HepG2 (cell line): Measurements from ENCODE around the gene MLC1. TPM values are rescaled to one million over a fixed set of nuclear protein-coding genes. Genes with fewer than 3 reads are reported as not detected.
A peak's percentile ranks its signal among the peaks of the same experiment; 100 is the strongest.

Source experiments
- ATAC-seq: fragments of 200-7000 bp; cut with Tn5 transposase; 3 replicates; pipeline ENCODE4 v1.9.1; 2020; ENCODE audit warnings: mild to moderate bottlenecking, moderate library complexity
- BruUV-seq: library from RNA; stranded (reverse); fragments of 400-500 nt; replicated peaks from 2 replicates; lab custom pipeline; 2021; lab: Mats Ljungman, UMichigan
- CTCF ChIA-PET: fragments of 300-600 bp; formaldehyde crosslinking; extraction: SDS; loops from one replicate; lab custom pipeline; 2021; ENCODE audit warnings: low total read pairs, inconsistent platforms, low intra/inter-chr PET ratio; lab: Yijun Ruan, JAX
- POLR2A ChIA-PET: fragments of 350-600 bp; sonication (Branson Sonifier 250); formaldehyde crosslinking; loops from one replicate; lab custom pipeline; 2020; ENCODE audit warnings: antibody characterized with exemption, inconsistent platforms; lab: Yijun Ruan, JAX
- DNase-seq: peaks from one replicate; pipeline ENCODE4 v3.0.0-alpha.2; 2015; ENCODE audit warnings: low spot score
- FAIRE-seq: peaks from 3 replicates; lab custom pipeline; 2011; peaks lifted over from hg19 to GRCh38; lab: Jason Lieb, UNC
- H2AFZ ChIP-seq: one replicate; pipeline ENCODE4 v1.6.1; 2011; ENCODE audit warnings: low read length, inconsistent platforms
- H3K27ac ChIP-seq: fragments of 300-600 bp; 3 replicates; pipeline ENCODE4 v1.8.0; 2011; ENCODE audit warnings: mixed run types, mild to moderate bottlenecking, mixed read lengths, low read length, inconsistent platforms; ENCODE audit not compliant: insufficient read depth; ENCODE audit errors: extremely low read length
- H3K27me3 ChIP-seq, 2 experiments: fragments of 200-600 bp in 1 of 2; 2 replicates in 1 of 2; 3 replicates in 1 of 2; pipeline versions ENCODE4 v1.6.0 to v1.8.0; 2011; ENCODE audit warnings: low read length in 2 of 2, mild to moderate bottlenecking in 2 of 2, moderate library complexity in 2 of 2, inconsistent platforms in 1 of 2; ENCODE audit not compliant: insufficient read depth in 2 of 2, control insufficient read depth in 1 of 2
- H3K36me3 ChIP-seq, 2 experiments: fragments of 200-600 bp in 1 of 2; replicated peaks in 1 of 2; 2 replicates in 1 of 2; 3 replicates in 1 of 2; pipeline versions ENCODE4 v1.5.1 to v1.8.0; 2011; ENCODE audit warnings: low read length in 2 of 2, inconsistent platforms in 1 of 2; ENCODE audit not compliant: insufficient read depth in 2 of 2, control insufficient read depth in 1 of 2
- H3K4me1 ChIP-seq: 2 replicates; pipeline ENCODE4 v1.5.1; 2012; ENCODE audit warnings: low read length, inconsistent platforms; ENCODE audit not compliant: insufficient read depth
- H3K4me2 ChIP-seq: 2 replicates; pipeline ENCODE4 v1.6.0; 2011; ENCODE audit warnings: low read depth, low read length, inconsistent platforms
- H3K4me3 ChIP-seq, 3 experiments: fragments of 200-600 bp in 1 of 3; sonication (generic), shearing (Covaris generic) in 1 of 3; replicated peaks in 1 of 3; 2 replicates each; pipeline ENCODE4 v1.5.1; 2011 to 2016; ENCODE audit warnings: low read length in 3 of 3, inconsistent platforms in 2 of 3, low read depth in 2 of 3, mild to moderate bottlenecking in 2 of 3, control low read depth in 1 of 3, mixed read lengths in 1 of 3; ENCODE audit not compliant: insufficient read depth in 1 of 3
- H3K79me2 ChIP-seq: one replicate; pipeline ENCODE4 v1.6.1; 2011; ENCODE audit warnings: low read length, inconsistent platforms; ENCODE audit not compliant: insufficient read depth
- H3K9ac ChIP-seq: 2 replicates; pipeline ENCODE4 v1.6.0; 2011; ENCODE audit warnings: mild to moderate bottlenecking, low read depth, low read length, inconsistent platforms; ENCODE audit not compliant: insufficient read depth
- H3K9me3 ChIP-seq: 2 replicates; pipeline ENCODE4 v1.5.1; 2012; ENCODE audit warnings: mild to moderate bottlenecking, low read length
- H4K20me1 ChIP-seq: 2 replicates; pipeline ENCODE4 v1.6.0; 2011; ENCODE audit warnings: inconsistent platforms, mild to moderate bottlenecking, low read length, moderate library complexity; ENCODE audit not compliant: insufficient read depth
- BRCA1 ChIP-seq: sonication (generic); formaldehyde crosslinking; IDR thresholded peaks from 2 replicates; pipeline ENCODE4 v1.4.0; 2020; ENCODE audit warnings: missing genetic modification reagents
- HNRNPLL ChIP-seq: fragments of 200-400 bp; formaldehyde crosslinking; IDR thresholded peaks from 2 replicates; pipeline ENCODE4 v1.6.1; 2017; ENCODE audit warnings: mild to moderate bottlenecking, low read depth, low read length; ENCODE audit not compliant: poor library complexity, severe bottlenecking
- YEATS2 ChIP-seq: sonication (generic); formaldehyde crosslinking; IDR thresholded peaks from 2 replicates; pipeline ENCODE4 v1.4.0; 2020; ENCODE audit warnings: missing genetic modification reagents, borderline replicate concordance
- ZNF326 ChIP-seq: sonication (generic); formaldehyde crosslinking; IDR thresholded peaks from 2 replicates; pipeline ENCODE4 v1.4.0; 2020; ENCODE audit warnings: missing genetic modification reagents, borderline replicate concordance
- WGBS: methylation state at CpG from one replicate; pipeline ENCODE4 v1.1.6; 2017; ENCODE audit warnings: low lambda C conversion rate; 5-methylcytosine and 5-hydroxymethylcytosine counted together
- in situ Hi-C: cut with HindIII; loops from 2 replicates; pipeline ENCODE4 v1.10.0; 2017; ENCODE audit warnings: low pct_unique_long_range_greater_than_20kb; ENCODE audit not compliant: extremely low pct_ligation_motif_present
- intact Hi-C: fragments of 100-400 bp; cut with micrococcal nuclease; formaldehyde crosslinking; loops from one replicate; pipeline ENCODE4 v1.10.0; 2022; ENCODE audit not compliant: unreplicated experiment
- polyA plus RNA-seq, 8 experiments: library from polyadenylated mRNA; depleted of rRNA in 3 of 8; stranded (reverse) in 7 of 8; unstranded in 1 of 8; fragments of >200 nt; fragmentation: Illumina TruSeq in 4 of 8; extraction: Trizol in 4 of 8; gene quantifications; 2 replicates each; pipeline versions ENCODE4 v1.2.1 to v1.2.3, GENCODE V29; 2011 to 2016; ENCODE audit warnings: low read depth in 4 of 8, missing spikeins in 1 of 8, mixed read lengths in 1 of 8; ENCODE audit not compliant: insufficient read depth in 1 of 8
- total RNA-seq, 5 experiments: library from RNA; depleted of rRNA; stranded (reverse); fragments of >200 nt; fragmentation: Illumina TruSeq; extraction: Trizol; gene quantifications; 2 replicates each; pipeline ENCODE4 v1.2.3, GENCODE V29; 2016; ENCODE audit warnings: low read depth in 1 of 5
- TF ChIP-seq, protein P1 (sequence below): sonication (generic); formaldehyde crosslinking; IDR thresholded peaks from 2 replicates; pipeline ENCODE4 v1.9.0; 2021; ENCODE audit warnings: missing genetic modification reagents, mild to moderate bottlenecking, borderline replicate concordance
- TF ChIP-seq, protein P2 (sequence below): sonication (generic); formaldehyde crosslinking; IDR thresholded peaks from 2 replicates; pipeline ENCODE4 v1.4.0; 2020; ENCODE audit warnings: missing genetic modification reagents
- TF ChIP-seq, protein P3 (sequence below): sonication (generic); formaldehyde crosslinking; IDR thresholded peaks from 2 replicates; pipeline ENCODE4 v1.5.0; 2020; ENCODE audit warnings: mild to moderate bottlenecking, missing genetic modification reagents, moderate library complexity
- TF ChIP-seq, protein P4 (sequence below): sonication (generic); formaldehyde crosslinking; IDR thresholded peaks from 2 replicates; pipeline ENCODE4 v1.9.0; 2022; ENCODE audit warnings: low read depth, missing genetic modification reagents

MLC1 gene
- total and polyA plus RNA-seq, 2 of the 13 experiments (the other 11 are each of a cell fraction or from before 2014, with no cell fraction given): not detected

DNA sequence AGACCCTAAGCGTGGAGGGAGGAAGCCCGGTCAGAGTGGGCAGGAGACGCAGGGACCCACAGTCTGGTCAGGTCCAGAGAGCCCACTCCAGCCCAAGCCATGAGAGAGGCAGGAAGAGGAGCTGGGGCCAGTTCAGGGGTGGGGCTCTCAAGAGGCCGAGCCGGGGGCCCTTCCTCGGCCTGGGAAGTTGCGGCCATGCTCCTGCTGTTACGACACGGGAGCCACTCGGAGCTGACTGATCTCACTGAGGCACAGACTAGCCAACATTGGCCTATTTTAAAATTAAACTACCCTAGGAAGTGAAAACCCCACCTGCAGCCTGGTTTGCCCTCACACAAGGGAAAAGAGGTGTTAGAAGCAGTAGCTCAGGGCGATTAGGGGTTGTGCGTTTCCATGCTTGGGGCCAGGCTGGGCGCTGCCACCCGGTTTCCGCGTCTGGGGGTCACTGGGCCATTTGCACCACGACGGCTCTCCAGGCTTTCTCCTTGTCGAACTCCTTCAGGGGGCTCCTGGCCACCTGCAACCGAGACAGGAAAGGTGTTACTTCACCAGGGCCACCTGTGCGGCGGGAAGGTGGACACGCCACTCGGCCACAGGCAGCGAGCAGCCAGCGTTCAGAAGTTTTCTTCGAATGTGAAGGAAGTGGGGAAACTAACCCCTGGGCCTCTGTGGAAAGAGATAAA lies 23.9 kb downstream of the MLC1 start:
- FAIRE-seq (no peak), ATAC-seq (no peak; the same call in 2 of the 3 replicates), DNase-seq (no peak)
- TF ChIP-seq, protein P1, sequence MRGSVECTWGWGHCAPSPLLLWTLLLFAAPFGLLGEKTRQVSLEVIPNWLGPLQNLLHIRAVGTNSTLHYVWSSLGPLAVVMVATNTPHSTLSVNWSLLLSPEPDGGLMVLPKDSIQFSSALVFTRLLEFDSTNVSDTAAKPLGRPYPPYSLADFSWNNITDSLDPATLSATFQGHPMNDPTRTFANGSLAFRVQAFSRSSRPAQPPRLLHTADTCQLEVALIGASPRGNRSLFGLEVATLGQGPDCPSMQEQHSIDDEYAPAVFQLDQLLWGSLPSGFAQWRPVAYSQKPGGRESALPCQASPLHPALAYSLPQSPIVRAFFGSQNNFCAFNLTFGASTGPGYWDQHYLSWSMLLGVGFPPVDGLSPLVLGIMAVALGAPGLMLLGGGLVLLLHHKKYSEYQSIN (CRISPR knock-in tag): no peak
- peak; percentile 22 for TF ChIP-seq HNRNPLL
- no peaks in the 10 kb centered on the region for H4K20me1 ChIP-seq
- H3K4me3 ChIP-seq: no peak overlapping the region
- H2AFZ ChIP-seq: no peak overlapping the region
- H3K9me3 ChIP-seq: no peaks in the 10 kb centered on the region
- in situ Hi-C loops: no loop called here
- 48% methylated on average over 23 of the region's 27 CpGs for WGBS
- no peaks in the 10 kb centered on the region for H3K79me2 ChIP-seq
- H3K27ac ChIP-seq: no peak overlapping the region
- H3K36me3 ChIP-seq: no peaks in the 10 kb centered on the region
- CTCF ChIA-PET: no interaction called here
- H3K4me1 ChIP-seq: no peaks in the 10 kb centered on the region
- BruUV-seq: no TSS peak
- POLR2A ChIA-PET: no interaction called here
- no peak overlapping the region for H3K4me2 ChIP-seq
- H3K9ac ChIP-seq: no peak overlapping the region
- peaks cover 4 to 37% of the 10 kb centered on the region in 2 experiments for H3K27me3 ChIP-seq
- intact Hi-C loops: no loop called here

DNA sequence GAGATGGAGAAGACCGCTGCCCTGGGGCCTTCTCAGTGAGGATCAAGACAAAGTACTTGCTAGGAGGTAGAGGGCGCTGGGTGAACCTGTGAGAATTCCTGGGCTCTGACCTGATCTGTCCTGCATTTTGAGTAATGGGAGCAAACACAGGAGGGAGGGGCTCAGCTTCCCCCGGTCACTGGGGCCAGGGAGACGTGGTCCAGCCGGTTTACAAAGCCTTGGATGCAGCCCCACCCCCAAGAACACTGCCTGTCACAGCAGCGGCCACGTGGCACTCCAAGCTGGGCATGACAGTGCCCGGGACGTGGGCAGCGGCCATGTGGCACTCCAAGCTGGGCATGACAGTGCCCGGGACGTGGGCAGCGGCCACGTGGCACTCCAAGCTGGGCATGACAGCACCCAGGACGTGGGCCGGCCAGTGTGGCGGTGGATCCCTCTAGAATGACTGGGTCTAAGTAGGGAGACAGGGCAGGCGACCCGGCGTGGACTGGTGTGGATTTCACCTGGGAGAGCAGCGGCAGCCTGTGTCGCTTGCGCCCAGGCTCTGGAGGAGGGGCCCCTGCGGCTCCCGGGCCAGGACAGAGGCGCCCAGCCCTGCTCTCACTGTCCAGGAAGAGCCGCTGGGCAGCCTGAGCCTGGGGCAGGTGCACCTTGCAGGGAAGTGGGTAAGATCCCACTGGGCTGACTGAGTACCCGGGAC lies 24.6 kb downstream of the MLC1 start:
- ATAC-seq: peak; percentile 40; the same call in 2 of the 3 replicates
- H3K4me1 ChIP-seq: no peaks in the 10 kb centered on the region
- POLR2A ChIA-PET: no interaction called here
- H3K9ac ChIP-seq: no peak overlapping the region
- no peak for FAIRE-seq
- CTCF ChIA-PET: no interaction called here
- no peaks in the 10 kb centered on the region for H4K20me1 ChIP-seq
- BruUV-seq: no TSS peak
- intact Hi-C loops (no loop called here), in situ Hi-C loops (no loop called here)
- no peaks in the 10 kb centered on the region for H3K9me3 ChIP-seq
- H3K4me2 ChIP-seq: no peak overlapping the region
- H3K36me3 ChIP-seq: no peaks in the 10 kb centered on the region
- no peak overlapping the region for H2AFZ ChIP-seq
- no peaks in the 10 kb centered on the region for H3K79me2 ChIP-seq
- H3K27me3 ChIP-seq: peaks cover 4 to 37% of the 10 kb centered on the region in 2 experiments
- H3K27ac ChIP-seq: no peak overlapping the region
- no peak overlapping the region for H3K4me3 ChIP-seq
- DNase-seq: no peak
- 60% methylated on average over 3 of the region's 28 CpGs for WGBS
- TF ChIP-seq BRCA1 (CRISPR knock-in tag) (no peak), ZNF326 (CRISPR knock-in tag) (no peak), YEATS2 (no peak)
- TF ChIP-seq, protein P2, sequence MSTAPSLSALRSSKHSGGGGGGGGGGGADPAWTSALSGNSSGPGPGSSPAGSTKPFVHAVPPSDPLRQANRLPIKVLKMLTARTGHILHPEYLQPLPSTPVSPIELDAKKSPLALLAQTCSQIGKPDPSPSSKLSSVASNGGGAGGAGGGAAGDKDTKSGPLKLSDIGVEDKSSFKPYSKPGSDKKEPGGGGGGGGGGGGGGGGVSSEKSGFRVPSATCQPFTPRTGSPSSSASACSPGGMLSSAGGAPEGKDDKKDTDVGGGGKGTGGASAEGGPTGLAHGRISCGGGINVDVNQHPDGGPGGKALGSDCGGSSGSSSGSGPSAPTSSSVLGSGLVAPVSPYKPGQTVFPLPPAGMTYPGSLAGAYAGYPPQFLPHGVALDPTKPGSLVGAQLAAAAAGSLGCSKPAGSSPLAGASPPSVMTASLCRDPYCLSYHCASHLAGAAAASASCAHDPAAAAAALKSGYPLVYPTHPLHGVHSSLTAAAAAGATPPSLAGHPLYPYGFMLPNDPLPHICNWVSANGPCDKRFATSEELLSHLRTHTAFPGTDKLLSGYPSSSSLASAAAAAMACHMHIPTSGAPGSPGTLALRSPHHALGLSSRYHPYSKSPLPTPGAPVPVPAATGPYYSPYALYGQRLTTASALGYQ (CRISPR knock-in tag): no peak
- TF ChIP-seq, protein P3, sequence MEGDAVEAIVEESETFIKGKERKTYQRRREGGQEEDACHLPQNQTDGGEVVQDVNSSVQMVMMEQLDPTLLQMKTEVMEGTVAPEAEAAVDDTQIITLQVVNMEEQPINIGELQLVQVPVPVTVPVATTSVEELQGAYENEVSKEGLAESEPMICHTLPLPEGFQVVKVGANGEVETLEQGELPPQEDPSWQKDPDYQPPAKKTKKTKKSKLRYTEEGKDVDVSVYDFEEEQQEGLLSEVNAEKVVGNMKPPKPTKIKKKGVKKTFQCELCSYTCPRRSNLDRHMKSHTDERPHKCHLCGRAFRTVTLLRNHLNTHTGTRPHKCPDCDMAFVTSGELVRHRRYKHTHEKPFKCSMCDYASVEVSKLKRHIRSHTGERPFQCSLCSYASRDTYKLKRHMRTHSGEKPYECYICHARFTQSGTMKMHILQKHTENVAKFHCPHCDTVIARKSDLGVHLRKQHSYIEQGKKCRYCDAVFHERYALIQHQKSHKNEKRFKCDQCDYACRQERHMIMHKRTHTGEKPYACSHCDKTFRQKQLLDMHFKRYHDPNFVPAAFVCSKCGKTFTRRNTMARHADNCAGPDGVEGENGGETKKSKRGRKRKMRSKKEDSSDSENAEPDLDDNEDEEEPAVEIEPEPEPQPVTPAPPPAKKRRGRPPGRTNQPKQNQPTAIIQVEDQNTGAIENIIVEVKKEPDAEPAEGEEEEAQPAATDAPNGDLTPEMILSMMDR (CRISPR knock-in tag): peak; percentile 46
- TF ChIP-seq, protein P4, sequence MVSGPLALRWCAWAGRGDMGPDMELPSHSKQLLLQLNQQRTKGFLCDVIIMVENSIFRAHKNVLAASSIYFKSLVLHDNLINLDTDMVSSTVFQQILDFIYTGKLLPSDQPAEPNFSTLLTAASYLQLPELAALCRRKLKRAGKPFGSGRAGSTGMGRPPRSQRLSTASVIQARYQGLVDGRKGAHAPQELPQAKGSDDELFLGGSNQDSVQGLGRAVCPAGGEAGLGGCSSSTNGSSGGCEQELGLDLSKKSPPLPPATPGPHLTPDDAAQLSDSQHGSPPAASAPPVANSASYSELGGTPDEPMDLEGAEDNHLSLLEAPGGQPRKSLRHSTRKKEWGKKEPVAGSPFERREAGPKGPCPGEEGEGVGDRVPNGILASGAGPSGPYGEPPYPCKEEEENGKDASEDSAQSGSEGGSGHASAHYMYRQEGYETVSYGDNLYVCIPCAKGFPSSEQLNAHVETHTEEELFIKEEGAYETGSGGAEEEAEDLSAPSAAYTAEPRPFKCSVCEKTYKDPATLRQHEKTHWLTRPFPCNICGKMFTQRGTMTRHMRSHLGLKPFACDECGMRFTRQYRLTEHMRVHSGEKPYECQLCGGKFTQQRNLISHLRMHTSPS (CRISPR knock-in tag): peak; percentile 29; the same call in 1 of the 2 replicates
